ENCODE data around the gene RFPL3.

RFPL3 gene

DNA sequence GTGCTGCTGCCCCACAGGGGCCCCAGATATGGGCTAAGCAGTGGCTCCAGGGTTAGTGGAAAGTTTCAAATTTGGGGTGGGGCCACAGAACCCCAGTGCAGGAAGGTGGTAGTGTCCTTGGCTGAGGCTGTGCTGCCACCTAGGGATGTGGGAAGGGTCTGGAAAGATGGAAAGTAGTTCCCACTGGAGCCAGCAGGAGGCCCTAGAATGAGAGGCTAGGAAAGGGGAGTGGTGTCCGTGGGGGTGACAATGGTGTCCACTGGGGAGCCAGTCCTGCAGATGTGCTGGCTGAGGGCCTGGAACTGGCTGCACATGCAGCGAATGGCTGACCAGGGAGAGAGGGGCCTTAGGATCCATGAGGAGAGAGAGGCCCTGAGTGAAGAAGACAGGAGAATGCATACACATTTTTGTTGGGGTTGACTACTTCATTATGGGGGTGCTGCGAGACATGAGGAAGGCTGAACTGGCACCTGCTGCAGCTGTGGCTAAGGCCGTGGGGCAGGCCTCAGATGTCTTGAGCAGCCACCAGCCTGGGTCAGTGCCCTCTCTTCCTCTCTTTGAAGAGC is 21.1 kb downstream of the RFPL3 start:
- TF ChIP-seq FOXP2 (optimal IDR thresholded peaks at IDR 0.05; ENCODE audit: borderline replicate concordance, extremely low read depth, extremely low read length, insufficient read depth) (no peak), SIN3A (IDR thresholded peaks at IDR 0.05; ENCODE audit: borderline replicate concordance, insufficient read depth, low read length) (no peak), POLR2AphosphoS5 (IDR thresholded peaks at IDR 0.05; ENCODE audit: low read depth, low read length) (no peak), TAF1 (IDR thresholded peaks at IDR 0.05; ENCODE audit: borderline replicate concordance, insufficient read depth, low read length) (no peak)
- TF ChIP-seq, protein P1, sequence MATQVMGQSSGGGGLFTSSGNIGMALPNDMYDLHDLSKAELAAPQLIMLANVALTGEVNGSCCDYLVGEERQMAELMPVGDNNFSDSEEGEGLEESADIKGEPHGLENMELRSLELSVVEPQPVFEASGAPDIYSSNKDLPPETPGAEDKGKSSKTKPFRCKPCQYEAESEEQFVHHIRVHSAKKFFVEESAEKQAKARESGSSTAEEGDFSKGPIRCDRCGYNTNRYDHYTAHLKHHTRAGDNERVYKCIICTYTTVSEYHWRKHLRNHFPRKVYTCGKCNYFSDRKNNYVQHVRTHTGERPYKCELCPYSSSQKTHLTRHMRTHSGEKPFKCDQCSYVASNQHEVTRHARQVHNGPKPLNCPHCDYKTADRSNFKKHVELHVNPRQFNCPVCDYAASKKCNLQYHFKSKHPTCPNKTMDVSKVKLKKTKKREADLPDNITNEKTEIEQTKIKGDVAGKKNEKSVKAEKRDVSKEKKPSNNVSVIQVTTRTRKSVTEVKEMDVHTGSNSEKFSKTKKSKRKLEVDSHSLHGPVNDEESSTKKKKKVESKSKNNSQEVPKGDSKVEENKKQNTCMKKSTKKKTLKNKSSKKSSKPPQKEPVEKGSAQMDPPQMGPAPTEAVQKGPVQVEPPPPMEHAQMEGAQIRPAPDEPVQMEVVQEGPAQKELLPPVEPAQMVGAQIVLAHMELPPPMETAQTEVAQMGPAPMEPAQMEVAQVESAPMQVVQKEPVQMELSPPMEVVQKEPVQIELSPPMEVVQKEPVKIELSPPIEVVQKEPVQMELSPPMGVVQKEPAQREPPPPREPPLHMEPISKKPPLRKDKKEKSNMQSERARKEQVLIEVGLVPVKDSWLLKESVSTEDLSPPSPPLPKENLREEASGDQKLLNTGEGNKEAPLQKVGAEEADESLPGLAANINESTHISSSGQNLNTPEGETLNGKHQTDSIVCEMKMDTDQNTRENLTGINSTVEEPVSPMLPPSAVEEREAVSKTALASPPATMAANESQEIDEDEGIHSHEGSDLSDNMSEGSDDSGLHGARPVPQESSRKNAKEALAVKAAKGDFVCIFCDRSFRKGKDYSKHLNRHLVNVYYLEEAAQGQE (IDR thresholded peaks at IDR 0.05; ENCODE audit: insufficient read depth in 1 of 2, low read depth in 2 of 2, low read length in 2 of 2): no peak

DNA sequence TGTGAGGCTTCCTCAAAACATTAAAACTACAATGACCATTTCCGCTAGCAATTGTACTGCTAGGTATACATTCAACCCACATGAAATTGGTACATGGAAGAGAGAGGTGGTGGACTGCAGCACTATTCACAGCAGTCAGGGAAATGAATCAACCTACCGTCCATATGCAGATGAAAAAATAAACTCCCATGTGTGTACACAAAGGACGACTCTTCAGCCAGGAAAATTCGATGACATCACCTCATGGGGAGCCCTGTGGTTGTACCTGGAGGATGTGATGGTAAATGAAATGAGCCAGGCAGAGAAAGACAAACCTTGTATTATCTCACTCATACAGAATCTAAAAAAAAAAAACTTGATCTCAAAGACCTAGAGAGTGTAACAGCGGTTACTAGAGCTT is 23.3 kb downstream of the RFPL3 start:
- no peak for TF ChIP-seq FOXP2 (optimal IDR thresholded peaks at IDR 0.05; ENCODE audit: borderline replicate concordance, extremely low read depth, extremely low read length, insufficient read depth)

DNA sequence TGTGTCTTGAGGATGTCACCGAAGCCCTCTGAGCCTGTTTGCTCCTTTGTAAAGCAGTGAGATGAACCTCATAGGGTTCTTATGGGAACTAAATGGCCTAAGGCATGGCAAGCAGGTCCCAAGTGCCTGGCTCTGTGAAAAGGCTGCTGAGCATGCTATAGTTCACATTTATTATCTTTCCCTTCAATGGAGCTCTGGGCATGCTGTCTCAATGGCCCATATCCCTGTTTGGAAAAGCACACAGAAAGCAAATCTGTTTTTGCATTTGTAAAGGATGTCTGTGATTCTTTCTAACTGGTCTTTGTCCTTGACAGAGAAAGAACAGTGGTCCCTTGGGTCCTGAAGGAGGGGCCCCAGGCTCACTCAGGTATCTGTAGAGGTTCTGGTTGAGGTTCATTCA is 28.0 kb downstream of the RFPL3 start:
- TF ChIP-seq, protein P1 (IDR thresholded peaks at IDR 0.05; ENCODE audit: insufficient read depth in 1 of 2, low read depth in 2 of 2, low read length in 2 of 2): no peak
- TF ChIP-seq TAF1 (IDR thresholded peaks at IDR 0.05; ENCODE audit: borderline replicate concordance, insufficient read depth, low read length) (no peak), POLR2AphosphoS5 (IDR thresholded peaks at IDR 0.05; ENCODE audit: low read depth, low read length) (no peak), FOXP2 (optimal IDR thresholded peaks at IDR 0.05; ENCODE audit: borderline replicate concordance, extremely low read depth, extremely low read length, insufficient read depth) (no peak), SIN3A (IDR thresholded peaks at IDR 0.05; ENCODE audit: borderline replicate concordance, insufficient read depth, low read length) (no peak)

DNA sequence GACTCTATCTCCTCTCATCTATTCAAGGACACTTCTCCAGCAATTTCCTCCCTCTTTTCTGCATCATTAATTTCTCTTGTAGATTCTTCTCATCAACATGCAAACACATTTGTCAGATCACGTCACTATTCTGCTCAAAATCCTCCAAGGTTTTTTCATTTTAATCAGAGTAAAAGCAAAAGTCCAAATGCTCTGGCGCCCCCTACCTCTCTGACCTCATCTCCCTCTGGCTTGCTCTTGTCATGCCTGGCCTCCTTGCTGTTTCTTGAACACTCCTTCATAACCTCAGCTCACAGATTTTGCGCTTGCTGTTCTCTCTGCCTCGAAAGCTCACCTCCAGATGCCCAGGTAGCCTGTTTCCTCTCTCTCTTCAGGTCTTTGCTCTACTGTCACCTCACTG is 32.0 kb downstream of the RFPL3 start:
- no peak for TF ChIP-seq POLR2AphosphoS5 (IDR thresholded peaks at IDR 0.05; ENCODE audit: low read depth, low read length)
- TF ChIP-seq, protein P1 (IDR thresholded peaks at IDR 0.05; ENCODE audit: insufficient read depth in 1 of 2, low read depth in 2 of 2, low read length in 2 of 2): no peak
- TF ChIP-seq TAF1 (IDR thresholded peaks at IDR 0.05; ENCODE audit: borderline replicate concordance, insufficient read depth, low read length): no peak
- no peak for TF ChIP-seq FOXP2 (optimal IDR thresholded peaks at IDR 0.05; ENCODE audit: borderline replicate concordance, extremely low read depth, extremely low read length, insufficient read depth)
- TF ChIP-seq SIN3A (IDR thresholded peaks at IDR 0.05; ENCODE audit: borderline replicate concordance, insufficient read depth, low read length): no peak

DNA sequence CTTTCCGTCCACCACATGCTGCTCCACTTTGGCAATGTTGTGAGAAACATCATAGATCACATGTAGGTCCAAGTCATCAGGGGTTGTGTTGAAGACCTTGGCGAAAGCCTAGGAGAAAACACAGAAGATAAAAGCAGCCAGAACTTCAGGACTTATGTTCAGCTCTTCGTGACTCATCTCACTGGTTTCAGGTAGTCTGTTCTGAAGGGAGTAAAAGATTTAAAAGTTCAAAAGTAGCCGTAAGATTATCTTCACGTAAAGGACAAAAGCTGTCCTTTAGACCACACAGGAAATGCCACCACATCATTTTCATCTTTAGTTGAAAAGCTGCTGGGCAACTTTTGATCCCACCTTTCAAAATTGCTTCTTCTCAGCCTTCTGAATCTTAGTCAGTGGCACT is 37.4 kb downstream of the RFPL3 start:
- TF ChIP-seq SIN3A (IDR thresholded peaks at IDR 0.05; ENCODE audit: borderline replicate concordance, insufficient read depth, low read length) (no peak), TAF1 (IDR thresholded peaks at IDR 0.05; ENCODE audit: borderline replicate concordance, insufficient read depth, low read length) (no peak), FOXP2 (optimal IDR thresholded peaks at IDR 0.05; ENCODE audit: borderline replicate concordance, extremely low read depth, extremely low read length, insufficient read depth) (no peak), POLR2AphosphoS5 (IDR thresholded peaks at IDR 0.05; ENCODE audit: low read depth, low read length) (no peak)
- TF ChIP-seq, protein P1 (IDR thresholded peaks at IDR 0.05; ENCODE audit: insufficient read depth in 1 of 2, low read depth in 2 of 2, low read length in 2 of 2): no peak

All from PFSK-1 (cell line).